Astrocyte of the cerebellum (primary cell): Measurements from ENCODE around the gene RNU5B-1.

Experiments
- DNase-seq: peaks from one replicate; pipeline ENCODE4 v3.0.0-alpha.2; 2011; ENCODE audit warnings: low read depth
- H3K4me3 ChIP-seq: 2 replicates; pipeline ENCODE4 v1.5.1; 2011; ENCODE audit warnings: mild to moderate bottlenecking, low read depth, low read length, moderate library complexity
- in situ Hi-C: cut with HindIII; loops from 2 replicates; pipeline ENCODE4 v1.10.0; 2017; ENCODE audit warnings: low sequenced_read_pairs
- TF ChIP-seq, protein P1 (sequence below): IDR thresholded peaks from 2 replicates; pipeline ENCODE4 v1.5.1; 2012; ENCODE audit warnings: low read length, low read depth, moderate library complexity, mild to moderate bottlenecking; ENCODE audit errors: missing control alignments

Gene RNU5B-1

DNA sequence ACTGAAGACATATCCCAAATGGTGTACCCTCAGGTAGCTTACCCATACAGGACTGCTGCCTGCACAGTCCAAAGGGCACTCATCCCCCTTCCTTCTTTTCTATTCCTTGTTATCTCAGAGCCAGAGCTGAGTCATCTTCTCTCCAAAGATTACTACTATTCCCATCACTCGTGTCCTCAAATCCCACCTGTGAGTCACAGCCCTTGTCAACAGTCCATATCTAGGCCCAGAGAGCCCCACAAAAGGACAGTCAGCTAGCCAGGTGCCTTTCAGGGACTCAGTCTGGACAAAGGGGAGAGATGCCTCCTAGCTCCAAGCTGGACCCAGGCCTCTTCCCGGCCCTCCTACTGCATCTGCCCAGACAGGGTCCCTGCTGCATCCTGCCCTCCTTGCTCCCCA, 28.8 kb upstream of the RNU5B-1 start:
- in situ Hi-C loops, result no loop called here
- TF ChIP-seq, protein P1, sequence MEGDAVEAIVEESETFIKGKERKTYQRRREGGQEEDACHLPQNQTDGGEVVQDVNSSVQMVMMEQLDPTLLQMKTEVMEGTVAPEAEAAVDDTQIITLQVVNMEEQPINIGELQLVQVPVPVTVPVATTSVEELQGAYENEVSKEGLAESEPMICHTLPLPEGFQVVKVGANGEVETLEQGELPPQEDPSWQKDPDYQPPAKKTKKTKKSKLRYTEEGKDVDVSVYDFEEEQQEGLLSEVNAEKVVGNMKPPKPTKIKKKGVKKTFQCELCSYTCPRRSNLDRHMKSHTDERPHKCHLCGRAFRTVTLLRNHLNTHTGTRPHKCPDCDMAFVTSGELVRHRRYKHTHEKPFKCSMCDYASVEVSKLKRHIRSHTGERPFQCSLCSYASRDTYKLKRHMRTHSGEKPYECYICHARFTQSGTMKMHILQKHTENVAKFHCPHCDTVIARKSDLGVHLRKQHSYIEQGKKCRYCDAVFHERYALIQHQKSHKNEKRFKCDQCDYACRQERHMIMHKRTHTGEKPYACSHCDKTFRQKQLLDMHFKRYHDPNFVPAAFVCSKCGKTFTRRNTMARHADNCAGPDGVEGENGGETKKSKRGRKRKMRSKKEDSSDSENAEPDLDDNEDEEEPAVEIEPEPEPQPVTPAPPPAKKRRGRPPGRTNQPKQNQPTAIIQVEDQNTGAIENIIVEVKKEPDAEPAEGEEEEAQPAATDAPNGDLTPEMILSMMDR, result no peak
- no peak for DNase-seq
- no peak overlapping the region for H3K4me3 ChIP-seq

DNA sequence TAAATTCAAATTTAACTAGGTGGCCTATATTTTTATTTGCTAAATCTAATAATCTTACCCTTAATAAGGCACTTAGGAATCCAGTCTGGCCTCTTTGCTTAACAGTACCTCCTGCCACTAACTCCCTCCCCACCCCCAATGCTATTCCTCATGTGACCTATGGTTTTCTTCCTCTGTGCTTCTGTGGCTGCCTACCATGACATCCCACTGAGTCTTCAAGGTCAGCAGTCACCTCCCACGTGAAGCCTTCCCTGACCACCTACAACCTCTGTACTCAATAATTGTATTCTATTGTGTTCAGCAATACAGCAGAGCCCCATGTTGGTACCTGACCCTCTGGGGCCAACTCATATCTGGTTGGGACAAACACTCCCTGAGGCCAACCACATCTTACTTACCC, 27.5 kb upstream of the RNU5B-1 start:
- no peak for DNase-seq
- H3K4me3 ChIP-seq, result no peak overlapping the region
- in situ Hi-C loops, result no loop called here
- TF ChIP-seq, protein P1, result no peak

DNA sequence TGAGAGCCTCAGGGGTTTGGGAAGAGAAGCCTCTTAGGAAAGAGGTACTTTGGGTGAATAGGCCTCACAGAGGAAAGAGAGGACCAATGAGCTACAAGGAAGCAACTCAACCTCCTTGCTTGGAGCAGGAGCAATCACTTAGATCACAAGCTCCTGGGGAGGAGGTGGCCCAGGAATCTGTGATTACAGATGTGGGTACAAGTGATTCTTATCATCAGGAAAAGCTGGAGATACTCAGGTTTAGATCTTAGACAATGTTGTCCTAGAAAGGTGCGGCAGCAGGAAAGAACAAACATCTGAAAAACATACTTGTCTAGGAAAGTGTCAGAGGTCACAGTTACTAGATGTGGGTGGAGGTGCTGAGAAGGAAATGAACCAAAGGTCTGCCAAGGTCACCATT, 26.0 kb upstream of the RNU5B-1 start:
- in situ Hi-C loops, result no loop called here
- no peak for DNase-seq
- TF ChIP-seq, protein P1, result no peak
- H3K4me3 ChIP-seq, result no peak overlapping the region

DNA sequence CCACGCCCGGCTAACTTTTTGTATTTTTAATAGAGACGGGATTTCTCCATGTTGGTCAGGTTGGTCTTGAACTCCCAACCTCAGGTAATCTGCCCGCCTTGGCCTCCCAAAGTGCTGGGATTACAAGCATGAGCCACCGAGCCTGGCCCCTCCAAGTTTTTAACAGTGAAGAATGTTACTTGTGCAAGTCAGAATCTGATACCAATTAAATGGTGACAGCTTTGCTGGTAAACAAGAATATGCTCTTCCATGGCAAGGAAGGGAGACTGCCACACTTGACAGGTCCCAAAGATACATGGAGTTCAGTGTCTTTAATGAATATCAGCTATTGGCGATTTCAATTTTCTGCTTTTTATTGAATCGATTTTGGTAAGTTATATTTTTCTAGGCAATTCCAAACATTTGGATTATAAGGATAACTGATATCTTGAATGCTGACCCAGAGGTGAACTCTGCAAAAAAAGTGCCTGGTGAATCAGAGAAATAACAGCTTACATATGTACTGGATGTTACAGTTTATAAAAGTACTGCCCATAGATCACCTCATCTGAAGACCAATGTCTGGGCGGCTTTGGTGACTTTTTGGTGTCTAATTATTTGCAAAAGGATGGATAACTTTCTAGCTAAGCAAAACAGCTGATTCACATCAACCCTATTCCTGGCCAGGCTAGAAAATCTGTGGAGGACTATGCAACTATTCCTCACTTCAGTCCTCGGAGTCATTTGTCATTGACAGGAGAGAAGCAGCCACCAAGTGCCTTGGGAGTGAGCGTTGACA, 19.0 kb upstream of the RNU5B-1 start:
- H3K4me3 ChIP-seq, result peak overlapping the region; percentile 60
- TF ChIP-seq, protein P1, result no peak
- no peak for DNase-seq
- in situ Hi-C loops, result no loop called here

DNA sequence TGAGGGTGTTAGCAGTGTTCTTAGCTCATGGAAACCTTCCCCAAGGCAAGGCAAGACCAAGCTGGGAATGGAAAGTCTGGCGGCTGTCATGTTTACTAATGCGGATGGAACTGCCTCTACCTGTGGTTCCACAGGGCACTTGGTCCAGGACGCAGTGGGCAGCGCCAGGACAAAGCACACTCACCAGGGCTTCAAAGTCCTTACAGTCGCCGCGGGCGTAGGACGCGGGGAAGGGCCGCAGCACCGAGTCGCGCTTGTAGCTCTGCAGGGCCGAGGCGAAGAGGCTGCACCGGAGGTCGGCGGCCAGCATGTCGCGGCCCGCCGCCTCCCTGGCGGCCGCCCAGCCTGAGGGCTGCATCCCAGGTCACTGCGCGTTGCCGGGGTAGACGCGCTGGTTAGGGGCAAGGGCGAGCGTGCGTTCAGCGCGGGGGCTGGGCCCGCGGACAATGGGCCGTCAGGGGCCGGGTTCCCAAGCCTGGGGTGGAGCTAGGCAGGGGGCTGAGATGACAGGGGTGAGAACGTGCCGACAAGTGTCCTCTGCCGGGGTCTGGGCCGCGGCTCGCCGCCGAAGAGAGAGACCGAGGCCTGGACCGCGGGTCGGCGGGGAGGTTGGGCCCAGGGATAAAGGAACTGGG, 18.3 kb upstream of the RNU5B-1 start:
- TF ChIP-seq, protein P1, result no peak
- in situ Hi-C loops, result no loop called here
- no peak for DNase-seq

DNA sequence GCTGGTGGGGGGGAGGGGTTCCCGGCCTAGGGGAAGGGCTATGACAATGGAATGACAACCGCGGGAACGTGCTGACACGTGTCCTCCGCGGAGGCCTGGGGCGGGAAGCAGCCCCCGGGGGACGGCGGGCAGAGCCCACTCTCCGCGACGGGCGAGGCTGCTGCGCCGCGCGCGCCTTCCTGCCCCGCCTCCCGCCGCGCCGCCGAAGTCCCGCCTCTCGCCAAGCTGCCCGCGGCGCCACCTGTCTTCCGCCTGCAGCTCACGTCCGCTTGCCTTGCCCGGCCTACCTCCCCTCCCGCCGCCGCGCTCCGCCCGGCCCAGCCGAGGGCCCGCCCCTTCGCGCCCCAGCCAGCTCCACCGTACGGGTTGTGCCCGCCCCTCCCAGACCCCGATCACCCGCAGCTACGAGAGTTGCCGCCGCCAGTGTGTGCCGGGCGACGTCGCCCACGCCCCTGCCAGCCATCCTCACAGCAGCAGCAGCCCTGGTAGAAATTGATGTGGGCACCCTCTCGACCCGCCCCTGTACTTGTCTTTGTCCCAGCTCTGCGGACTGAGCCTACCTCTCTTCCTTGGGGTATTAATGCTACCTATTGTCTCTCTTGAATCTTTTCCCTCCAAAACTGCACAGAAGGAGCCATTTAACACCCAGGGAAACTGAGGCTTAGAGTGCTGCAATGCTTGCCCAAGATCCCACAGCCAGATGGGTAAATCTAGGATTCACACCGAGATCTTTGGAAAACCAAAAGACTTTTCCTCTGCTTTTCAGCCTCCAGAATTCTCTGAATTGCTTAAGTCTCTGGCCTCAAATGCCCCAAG, 17.6 kb upstream of the RNU5B-1 start, which contains the start of gene PARP16:
Gene PARP16 (minus strand): TSS at position 180 of the 816 bp plus-strand sequence. CDS start 457 bp downstream, outside the sequence.
- TF ChIP-seq, protein P1, result peak; percentile 17
- DNase-seq, result peak; percentile 28
- peak within 1 kb of the TSS; percentile 60 for H3K4me3 ChIP-seq
- in situ Hi-C loops, result no loop called here

More for the DNA sequence above, 18.3 kb upstream of the RNU5B-1 start:
- peak overlapping the region; percentile 60 for H3K4me3 ChIP-seq
